GM23338 (cell line): ENCODE results near the gene DMD. TPM values are rescaled to one million over a fixed set of nuclear protein-coding genes. Genes with fewer than 3 reads are reported as not detected.

Experiments
- ATAC-seq: fragments of 200-7000 bp; cut with Tn5 transposase; 3 replicates; pipeline ENCODE4 v1.9.1; 2020
- DNase-seq: peaks from one replicate; pipeline ENCODE4 v3.0.0-alpha.2; 2015; ENCODE audit warnings: low spot score
- H2AFZ ChIP-seq: fragments of 200-600 bp; sonication (generic); 2 replicates; pipeline ENCODE4 v1.8.0; 2016; ENCODE audit warnings: antibody characterized with exemption, mild to moderate bottlenecking, moderate library complexity
- H3F3A ChIP-seq: fragments of 200-600 bp; sonication (generic); replicated peaks from 2 replicates; pipeline ENCODE4 v1.8.0; 2017; ENCODE audit warnings: antibody characterized with exemption, mixed run types, low read depth
- H3K27ac ChIP-seq: fragments of 200-600 bp; sonication (generic); 2 replicates; pipeline ENCODE4 v1.6.1; 2016; ENCODE audit warnings: low read depth
- H3K27me3 ChIP-seq: fragments of 200-600 bp; sonication (generic); 2 replicates; pipeline ENCODE4 v1.8.0; 2016; ENCODE audit warnings: mild to moderate bottlenecking, mixed run types, moderate library complexity; ENCODE audit not compliant: insufficient read depth
- H3K36me3 ChIP-seq: fragments of 200-600 bp; sonication (generic); 2 replicates; pipeline ENCODE4 v1.8.0; 2016; ENCODE audit warnings: mild to moderate bottlenecking; ENCODE audit not compliant: insufficient read depth
- H3K4me1 ChIP-seq: fragments of 200-600 bp; sonication (generic); 2 replicates; pipeline ENCODE4 v1.8.0; 2016; ENCODE audit warnings: mild to moderate bottlenecking, moderate library complexity; ENCODE audit not compliant: insufficient read depth
- H3K4me2 ChIP-seq: fragments of 200-600 bp; sonication (generic); 2 replicates; pipeline ENCODE4 v1.7.1; 2017; ENCODE audit warnings: mixed run types
- H3K4me3 ChIP-seq: fragments of 200-600 bp; sonication (generic); 2 replicates; pipeline ENCODE4 v1.6.1; 2016; ENCODE audit warnings: mixed run types
- H3K79me2 ChIP-seq: fragments of 200-600 bp; sonication (generic); replicated peaks from 2 replicates; pipeline ENCODE4 v1.8.0; 2017; ENCODE audit warnings: mild to moderate bottlenecking; ENCODE audit not compliant: insufficient read depth
- H3K9me2 ChIP-seq: fragments of 200-600 bp; sonication (generic); 2 replicates; pipeline ENCODE4 v1.8.0; 2017; ENCODE audit not compliant: insufficient read depth
- H4K20me1 ChIP-seq: fragments of 200-600 bp; sonication (generic); replicated peaks from 2 replicates; pipeline ENCODE4 v1.8.0; 2017; ENCODE audit warnings: mild to moderate bottlenecking; ENCODE audit not compliant: insufficient read depth
- H3K27ac Mint-ChIP-seq: 2 replicates; pipeline ENCODE4 v1.8.0; 2020; ENCODE audit warnings: inconsistent platforms, mild to moderate bottlenecking, moderate library complexity, mixed read lengths
- H3K27me3 Mint-ChIP-seq: 3 replicates; pipeline ENCODE4 v1.8.0; 2022; ENCODE audit warnings: low read depth, mild to moderate bottlenecking, moderate library complexity, mixed read lengths, inconsistent platforms; ENCODE audit not compliant: insufficient read depth, poor library complexity
- H3K36me3 Mint-ChIP-seq: 3 replicates; pipeline ENCODE4 v1.8.0; 2021; ENCODE audit warnings: low read depth, mild to moderate bottlenecking, inconsistent platforms, moderate library complexity, mixed read lengths
- H3K4me1 Mint-ChIP-seq: 3 replicates; pipeline ENCODE4 v1.8.0; 2020; ENCODE audit warnings: mild to moderate bottlenecking, inconsistent platforms, mixed read lengths
- H3K4me3 Mint-ChIP-seq: 3 replicates; pipeline ENCODE4 v1.8.0; 2021; ENCODE audit warnings: moderate library complexity, mild to moderate bottlenecking, inconsistent platforms, mixed read lengths
- H3K9me3 Mint-ChIP-seq: 3 replicates; pipeline ENCODE4 v1.8.0; 2020; ENCODE audit warnings: moderate library complexity, mild to moderate bottlenecking, inconsistent platforms, mixed read lengths
- CREB1 ChIP-seq: fragments of 250-450 bp; sonication (Bioruptor Pico); IDR thresholded peaks from 2 replicates; pipeline ENCODE4 v1.5.0; 2020; ENCODE audit warnings: low read depth, mild to moderate bottlenecking, moderate library complexity
- ETS1 ChIP-seq: IDR thresholded peaks from 2 replicates; pipeline ENCODE4 v1.6.1; 2016; ENCODE audit warnings: antibody characterized with exemption
- EZH2 ChIP-seq: fragments of 200-600 bp; sonication (generic); IDR thresholded peaks from one replicate; pipeline ENCODE4 v1.8.0; 2017; ENCODE audit warnings: antibody characterized with exemption, mild to moderate bottlenecking, low read depth; ENCODE audit not compliant: unreplicated experiment
- EZH2phosphoT487 ChIP-seq: fragments of 200-600 bp; sonication (generic); IDR thresholded peaks from one replicate; pipeline ENCODE4 v1.8.1; 2018; ENCODE audit warnings: antibody characterized with exemption; ENCODE audit not compliant: unreplicated experiment
- JUNB ChIP-seq: IDR thresholded peaks from one replicate; pipeline ENCODE4 v1.6.1; 2016; ENCODE audit warnings: antibody characterized with exemption; ENCODE audit not compliant: unreplicated experiment
- NANOG ChIP-seq: IDR thresholded peaks from 2 replicates; pipeline ENCODE4 v1.6.1; 2016; ENCODE audit warnings: antibody characterized with exemption, borderline replicate concordance
- POLR2AphosphoS5 ChIP-seq: IDR thresholded peaks from 2 replicates; pipeline ENCODE4 v1.6.1; 2016; ENCODE audit warnings: antibody characterized with exemption, low read depth
- REST ChIP-seq: IDR thresholded peaks from one replicate; pipeline ENCODE4 v1.6.1; 2018; ENCODE audit warnings: antibody characterized with exemption; ENCODE audit not compliant: unreplicated experiment
- STAT1 ChIP-seq: IDR thresholded peaks from one replicate; pipeline ENCODE4 v1.6.1; 2016; ENCODE audit warnings: antibody characterized with exemption; ENCODE audit not compliant: unreplicated experiment
- ZNF114 ChIP-seq: fragments of 250-450 bp; sonication (Bioruptor Pico); IDR thresholded peaks from 2 replicates; pipeline ENCODE4 v1.5.0; 2020; ENCODE audit warnings: mild to moderate bottlenecking, moderate library complexity
- ZNF331 ChIP-seq: fragments of 250-450 bp; sonication (Bioruptor Pico); IDR thresholded peaks from 2 replicates; pipeline ENCODE4 v1.5.0; 2020; ENCODE audit warnings: low read depth, mild to moderate bottlenecking, moderate library complexity
- ZNF462 ChIP-seq: fragments of 250-450 bp; sonication (Bioruptor Pico); IDR thresholded peaks from 2 replicates; pipeline ENCODE4 v1.5.0; 2020; ENCODE audit warnings: mild to moderate bottlenecking, moderate library complexity
- polyA plus RNA-seq: library from polyadenylated mRNA; unstranded; fragments of >200 nt; fragmentation: Nextera tagmentation; extraction: Ambion mirVana; gene quantifications from 2 replicates; pipeline ENCODE4 v1.2.1, GENCODE V29; 2016
- total RNA-seq: library from RNA; depleted of rRNA; stranded (reverse); fragments of >200 nt; shearing (Covaris generic); gene quantifications from 2 replicates; pipeline ENCODE4 v1.2.3, GENCODE V29; 2014
- TF ChIP-seq, protein P1 (sequence below), 2 experiments: fragments of 200-600 bp in 1 of 2; sonication (generic) in 1 of 2; conservative IDR thresholded peaks; 2 replicates each; pipeline versions ENCODE4 v1.5.1 to v1.6.1; 2016 to 2017; ENCODE audit warnings: antibody characterized with exemption in 2 of 2, low read depth in 2 of 2, mild to moderate bottlenecking in 2 of 2, moderate library complexity in 1 of 2

Gene DMD
- total and polyA plus RNA-seq, 2 experiments from 2014 or later, result 4.5 to 7.6 TPM

- Mint-ChIP-seq H3K27ac (no peak within 1 kb of the TSS), H3K4me1 (no peaks in the 10 kb centered on the region; the same call in 2 of the 3 replicates), H3K9me3 (peaks cover 3% of the 10 kb centered on the region; the same call in 2 of the 3 replicates), H3K36me3 (peaks cover 3% of the 10 kb centered on the region; the same call in 1 of the 3 replicates), H3K4me3 (no peak within 1 kb of the TSS), H3K27me3 (peaks cover 1% of the 10 kb centered on the region)
- ATAC-seq (no peak), DNase-seq (no peak)
- H3K27me3 ChIP-seq, result no peaks in the 10 kb centered on the region
- no peaks in the 10 kb centered on the region for H3K79me2 ChIP-seq
- no peaks in the 10 kb centered on the region for H3K9me2 ChIP-seq
- no peak within 1 kb of the TSS for H3K27ac ChIP-seq
- H4K20me1 ChIP-seq, result no peaks in the 10 kb centered on the region
- no peak within 1 kb of the TSS for H3K4me3 ChIP-seq
- no peaks in the 10 kb centered on the region for H3K4me1 ChIP-seq
- no peak within 1 kb of the TSS for H3K4me2 ChIP-seq
- H3F3A ChIP-seq, result peaks cover 4% of the 10 kb centered on the region
- TF ChIP-seq REST (no peak), STAT1 (no peak), ZNF114 (CRISPR knock-in tag) (no peak), ZNF331 (CRISPR knock-in tag) (no peak), POLR2AphosphoS5 (no peak), JUNB (no peak), NANOG (no peak), EZH2phosphoT487 (no peak), EZH2 (no peak), ZNF462 (CRISPR knock-in tag) (no peak), ETS1 (no peak), CREB1 (CRISPR knock-in tag) (no peak)
- TF ChIP-seq, protein P1, sequence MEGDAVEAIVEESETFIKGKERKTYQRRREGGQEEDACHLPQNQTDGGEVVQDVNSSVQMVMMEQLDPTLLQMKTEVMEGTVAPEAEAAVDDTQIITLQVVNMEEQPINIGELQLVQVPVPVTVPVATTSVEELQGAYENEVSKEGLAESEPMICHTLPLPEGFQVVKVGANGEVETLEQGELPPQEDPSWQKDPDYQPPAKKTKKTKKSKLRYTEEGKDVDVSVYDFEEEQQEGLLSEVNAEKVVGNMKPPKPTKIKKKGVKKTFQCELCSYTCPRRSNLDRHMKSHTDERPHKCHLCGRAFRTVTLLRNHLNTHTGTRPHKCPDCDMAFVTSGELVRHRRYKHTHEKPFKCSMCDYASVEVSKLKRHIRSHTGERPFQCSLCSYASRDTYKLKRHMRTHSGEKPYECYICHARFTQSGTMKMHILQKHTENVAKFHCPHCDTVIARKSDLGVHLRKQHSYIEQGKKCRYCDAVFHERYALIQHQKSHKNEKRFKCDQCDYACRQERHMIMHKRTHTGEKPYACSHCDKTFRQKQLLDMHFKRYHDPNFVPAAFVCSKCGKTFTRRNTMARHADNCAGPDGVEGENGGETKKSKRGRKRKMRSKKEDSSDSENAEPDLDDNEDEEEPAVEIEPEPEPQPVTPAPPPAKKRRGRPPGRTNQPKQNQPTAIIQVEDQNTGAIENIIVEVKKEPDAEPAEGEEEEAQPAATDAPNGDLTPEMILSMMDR (conservative IDR thresholded peaks at IDR 0.05; ENCODE audit: low read depth in 2 of 2), result no peak
- no peak within 1 kb of the TSS for H2AFZ ChIP-seq
- H3K36me3 ChIP-seq, result no peaks in the 10 kb centered on the region
Observed at GRCh38 chrX:31071725-31072124, 2139.6 kb downstream of the DMD start, which contains the start of gene FTHL17. Gene FTHL17, minus strand, starts transcription at chrX:31072041. Its CDS starts 88 bp downstream, at chrX:31071953.
